Right hindlimb (tissue), 1 donor: Measurements from ENCODE around the gene SASH1.
A peak's percentile ranks its signal among the peaks of the same experiment; 100 is the strongest.
"Not testable (repeated sequence)": the region's sequence is repeated elsewhere in the genome, so short reads cannot be mapped to it uniquely, and the experiment has no call there.

Source experiments
- DNase-seq: peaks from one replicate; pipeline ENCODE4 v3.0.0-alpha.2; 2018

SASH1 gene

GRCh38 chr6:148329596-148330381 lies 12.8 kb upstream of the SASH1 start:
- no peak for DNase-seq

- no peak for DNase-seq
These were observed 10.6 kb upstream of the SASH1 start for GRCh38 chr6:148332088-148332487.

- no peak for DNase-seq
These were observed 5.7 kb upstream of the SASH1 start for GRCh38 chr6:148336901-148337300.

GRCh38 chr6:148339766-148340165 lies 2.9 kb upstream of the SASH1 start:
- no peak for DNase-seq

- no peak for DNase-seq
These were observed 1.9 kb upstream of the SASH1 start for GRCh38 chr6:148340586-148341297.

GRCh38 chr6:148342100-148342349 lies 613 bp upstream of the SASH1 start:
- no peak for DNase-seq

- DNase-seq = no peak
These were observed 577 bp downstream of the SASH1 start for GRCh38 chr6:148343047-148343782.

- DNase-seq = no peak
These were observed 2.5 kb downstream of the SASH1 start for GRCh38 chr6:148345176-148345575.

GRCh38 chr6:148345578-148345977 lies 2.9 kb downstream of the SASH1 start:
- no peak for DNase-seq

- DNase-seq = no peak
These were observed 4.2 kb downstream of the SASH1 start for GRCh38 chr6:148346681-148347440.

- DNase-seq = no peak
These were observed 4.9 kb downstream of the SASH1 start for GRCh38 chr6:148347441-148348054.

- no peak for DNase-seq
These were observed 5.7 kb downstream of the SASH1 start for GRCh38 chr6:148348335-148348734.

GRCh38 chr6:148348778-148349177 lies 6.1 kb downstream of the SASH1 start:
- DNase-seq = no peak

- DNase-seq = no peak
These were observed 6.8 kb downstream of the SASH1 start for GRCh38 chr6:148349466-148349865.

- DNase-seq = no peak
These were observed 8.7 kb downstream of the SASH1 start for GRCh38 chr6:148351309-148351708.

- DNase-seq = not testable (repeated sequence)
These were observed 9.8 kb downstream of the SASH1 start for GRCh38 chr6:148352421-148352820.

GRCh38 chr6:148358196-148358785 lies 15.7 kb downstream of the SASH1 start:
- no peak for DNase-seq

GRCh38 chr6:148359228-148359627 lies 16.6 kb downstream of the SASH1 start:
- no peak for DNase-seq

GRCh38 chr6:148364056-148364824 lies 21.6 kb downstream of the SASH1 start:
- no peak for DNase-seq

- DNase-seq = no peak
These were observed 22.4 kb downstream of the SASH1 start for GRCh38 chr6:148365041-148365440.

- DNase-seq = peak; percentile 70
These were observed 24.9 kb downstream of the SASH1 start for GRCh38 chr6:148367411-148368024.
